GM18505 (cell line): Measurements from ENCODE around the gene CCSER1.
"Not testable (repeated sequence)": the region's sequence is repeated elsewhere in the genome, so short reads cannot be mapped to it uniquely, and the experiment has no call there.

Experiments
- ATAC-seq: cut with Tn5 transposase; IDR thresholded peaks from one replicate; pipeline ENCODE4 v1.9.1; 2021; ENCODE audit not compliant: unreplicated experiment
- POLR2A ChIP-seq: IDR thresholded peaks from 4 replicates; pipeline ENCODE4 v1.6.1; 2011; ENCODE audit warnings: borderline replicate concordance; ENCODE audit not compliant: insufficient read depth, insufficient read length; ENCODE audit errors: extremely low read depth

Gene CCSER1

DNA sequence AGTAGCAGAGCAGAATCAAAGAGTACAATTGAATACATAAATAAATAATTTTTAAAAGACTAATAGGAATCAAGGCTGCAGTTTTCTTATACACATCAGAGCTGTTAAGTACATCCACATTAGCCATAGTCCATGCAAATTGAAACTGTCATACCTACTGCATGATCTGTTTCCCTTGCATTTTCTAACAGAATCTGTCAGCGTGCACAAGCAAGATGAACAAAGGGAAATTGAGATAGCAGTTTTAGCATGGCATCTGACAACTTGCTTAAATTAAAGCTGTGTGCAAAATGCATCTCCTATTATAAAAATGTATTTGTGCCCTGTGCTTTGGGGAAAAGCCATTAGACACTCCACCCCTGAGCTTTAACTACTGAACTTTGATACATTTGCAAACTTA, 1473.1 kb downstream of the CCSER1 start:
- ATAC-seq, result no peak
- no peak for TF ChIP-seq POLR2A

DNA sequence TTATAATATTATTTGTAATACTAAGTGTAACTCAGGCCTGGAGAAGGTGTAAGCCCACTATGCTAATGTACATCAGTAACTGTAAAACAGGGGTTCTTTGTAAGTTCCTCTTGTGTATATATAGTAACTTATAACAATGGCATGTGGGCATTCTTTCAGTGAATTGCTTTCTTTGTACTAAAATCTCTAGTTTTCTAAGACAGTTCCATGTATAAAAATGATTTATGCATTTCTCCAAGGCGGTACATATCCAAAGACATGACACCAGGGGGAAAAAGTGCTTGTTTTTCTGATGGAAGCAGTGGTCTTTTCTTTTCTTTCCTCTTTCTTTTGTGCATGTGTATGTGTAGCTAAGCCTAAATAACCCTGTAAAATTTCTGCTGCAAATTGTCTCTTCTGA, 1474.2 kb downstream of the CCSER1 start:
- TF ChIP-seq POLR2A, result no peak
- ATAC-seq, result no peak

DNA sequence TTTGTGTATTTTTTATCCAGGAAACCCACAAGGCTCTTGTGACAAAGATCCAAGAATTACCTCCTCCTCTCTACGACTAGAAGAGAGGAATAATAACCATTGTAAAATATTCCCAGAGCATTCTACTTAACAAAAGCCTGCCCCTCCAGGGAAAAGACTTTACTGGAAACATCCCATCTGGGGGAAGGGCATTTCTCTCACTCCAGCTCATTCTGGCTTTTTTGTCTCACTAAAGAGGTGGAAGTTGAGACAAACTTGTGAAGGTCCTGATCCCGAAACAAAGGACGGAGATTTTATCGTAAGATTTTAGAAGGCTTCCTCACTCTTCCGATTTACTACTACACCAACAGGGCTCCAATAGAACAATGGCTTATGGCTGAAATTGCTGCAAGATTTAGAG, 1484.6 kb downstream of the CCSER1 start:
- no peak for ATAC-seq
- no peak for TF ChIP-seq POLR2A

DNA sequence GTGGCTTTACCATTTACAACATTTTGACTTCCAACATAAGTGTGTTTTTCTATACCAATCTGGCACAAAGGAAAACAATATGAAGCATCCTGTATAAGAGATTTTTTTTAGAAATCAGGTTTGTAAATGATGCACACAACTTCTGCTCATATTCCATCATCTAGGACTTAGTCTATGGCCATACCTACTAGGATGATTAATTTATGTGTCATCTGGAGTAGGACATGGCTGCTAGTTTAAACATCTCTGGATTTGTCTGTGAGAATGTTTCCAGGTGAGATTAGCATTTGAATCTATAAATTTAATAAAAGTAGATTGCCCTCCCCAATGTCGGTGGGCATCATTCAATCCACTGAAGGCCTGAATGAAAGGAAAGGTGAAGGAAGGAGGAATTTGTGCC, 1493.8 kb downstream of the CCSER1 start:
- no peak for TF ChIP-seq POLR2A
- no peak for ATAC-seq

DNA sequence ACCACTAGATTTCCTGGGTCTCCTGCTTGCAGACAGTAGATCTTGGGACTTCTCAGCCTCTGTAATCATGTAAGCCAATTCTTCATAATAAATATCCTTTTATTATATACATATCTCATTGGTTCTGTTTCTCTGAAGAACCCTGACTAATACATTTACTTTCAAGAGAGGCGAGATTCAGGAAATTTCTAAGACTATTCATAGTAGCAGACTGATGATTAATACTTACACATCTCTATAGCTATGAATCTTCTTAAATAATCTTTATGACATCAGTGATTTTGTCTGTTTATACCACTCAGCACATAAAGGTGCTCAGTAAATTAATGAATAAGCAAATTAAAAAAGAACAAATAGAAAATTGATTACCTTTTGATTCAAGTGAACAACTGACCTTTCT, 1494.3 kb downstream of the CCSER1 start:
- TF ChIP-seq POLR2A, result no peak
- no peak for ATAC-seq

DNA sequence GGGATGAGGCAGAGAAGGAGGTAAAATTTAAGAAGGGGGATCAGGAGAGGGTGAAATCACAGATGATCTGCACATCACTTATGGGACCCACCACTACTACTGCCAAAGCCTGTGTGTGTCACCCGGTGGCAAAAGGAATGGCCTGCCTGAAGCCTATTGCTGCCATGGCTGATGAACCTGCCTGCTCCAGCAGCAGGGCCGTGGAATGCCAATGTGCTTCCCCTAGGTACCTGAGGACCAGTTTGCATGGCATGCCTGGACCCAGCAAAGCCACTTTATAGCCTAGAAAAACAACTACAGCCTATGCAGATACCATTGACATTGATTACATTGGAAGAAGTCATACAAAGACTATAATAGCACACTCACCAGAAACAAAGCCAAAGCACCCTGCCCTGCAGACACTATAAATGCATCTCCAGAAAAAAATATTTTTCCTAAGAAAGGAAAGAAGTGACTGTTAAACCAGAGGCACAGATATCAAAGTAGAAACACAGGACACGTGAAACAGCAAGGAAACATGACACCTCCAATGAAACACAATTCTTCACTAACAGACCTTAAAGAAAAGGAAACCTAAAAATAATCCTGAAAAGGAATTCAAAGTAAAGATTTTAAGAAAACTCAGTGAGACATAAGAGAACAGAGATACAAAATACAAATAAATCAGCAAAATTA, 1495.9 kb downstream of the CCSER1 start:
- TF ChIP-seq POLR2A, result no peak
- ATAC-seq, result no peak

DNA sequence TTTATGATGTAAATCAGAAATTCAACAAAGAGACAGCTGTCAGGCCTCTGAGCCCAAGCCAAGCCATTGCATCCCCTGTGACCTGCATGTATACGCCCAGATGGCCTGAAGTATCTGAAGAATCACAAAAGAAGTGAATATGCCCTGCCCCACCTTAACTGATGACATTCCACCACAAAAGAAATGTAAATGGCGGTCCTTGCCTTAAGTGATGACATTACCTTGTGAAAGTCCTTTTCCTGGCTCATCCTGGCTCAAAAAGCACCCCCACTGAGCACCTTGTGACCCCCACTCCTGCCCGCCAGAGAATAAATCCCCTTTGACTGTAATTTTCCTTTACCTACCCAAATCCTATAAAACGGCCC, 1496.4 kb downstream of the CCSER1 start:
- ATAC-seq, result not testable (repeated sequence)

DNA sequence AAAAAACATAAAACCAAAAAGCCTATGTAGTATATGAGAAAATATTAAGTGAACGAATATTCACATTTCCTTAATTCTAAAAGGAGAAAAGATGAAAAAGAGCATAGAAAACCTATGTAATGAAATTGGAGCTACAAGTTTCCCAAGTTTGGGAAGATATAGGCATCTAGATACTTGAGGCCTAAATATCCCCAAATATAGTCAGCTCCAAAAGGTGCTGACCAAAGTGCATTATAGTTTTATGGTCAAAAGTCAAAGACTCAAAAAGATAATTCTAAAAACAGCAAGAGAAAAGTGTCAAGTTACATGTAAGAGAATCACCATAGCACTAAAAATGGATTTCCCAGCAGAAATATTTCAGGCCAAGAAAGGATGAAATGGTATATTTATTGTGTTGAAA, 1502.9 kb downstream of the CCSER1 start:
- ATAC-seq, result no peak
- TF ChIP-seq POLR2A, result no peak

DNA sequence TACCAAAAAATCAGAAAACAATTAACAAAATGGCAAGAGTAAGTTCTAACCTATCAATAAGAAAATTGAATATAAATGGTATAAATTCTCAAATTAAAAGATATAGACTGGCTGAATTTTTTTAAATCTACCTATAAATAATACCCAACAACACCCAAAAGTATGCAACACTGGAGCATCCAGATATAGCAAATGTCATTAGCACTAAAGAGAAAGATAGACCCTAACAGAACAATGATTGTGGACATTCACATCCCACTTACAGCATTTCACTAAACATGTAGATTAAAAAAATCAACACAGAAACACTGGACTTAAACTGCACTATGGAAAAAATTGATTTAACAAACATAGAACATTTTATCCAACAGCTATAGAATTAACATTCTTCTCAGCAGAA, 1503.6 kb downstream of the CCSER1 start:
- no peak for TF ChIP-seq POLR2A
- no peak for ATAC-seq

DNA sequence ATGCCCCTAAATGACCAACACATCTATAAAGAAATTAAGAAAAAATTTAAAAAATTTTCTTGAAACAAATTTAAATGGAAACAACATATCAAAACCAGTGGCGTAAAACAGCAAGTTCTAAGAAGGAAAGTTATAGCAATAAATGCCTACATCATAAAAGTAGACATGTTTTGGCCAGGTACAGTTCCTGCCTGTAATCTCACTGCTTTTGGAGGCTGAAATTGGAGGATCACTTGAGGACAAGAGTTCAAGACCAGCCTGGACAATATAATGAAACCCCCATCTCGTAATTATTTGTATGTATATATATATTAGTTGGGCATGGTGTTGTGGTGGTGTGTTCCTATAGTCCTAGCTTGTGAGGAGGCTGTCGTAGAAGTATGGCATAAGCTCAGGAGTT, 1504.1 kb downstream of the CCSER1 start:
- ATAC-seq, result no peak
- TF ChIP-seq POLR2A, result no peak

DNA sequence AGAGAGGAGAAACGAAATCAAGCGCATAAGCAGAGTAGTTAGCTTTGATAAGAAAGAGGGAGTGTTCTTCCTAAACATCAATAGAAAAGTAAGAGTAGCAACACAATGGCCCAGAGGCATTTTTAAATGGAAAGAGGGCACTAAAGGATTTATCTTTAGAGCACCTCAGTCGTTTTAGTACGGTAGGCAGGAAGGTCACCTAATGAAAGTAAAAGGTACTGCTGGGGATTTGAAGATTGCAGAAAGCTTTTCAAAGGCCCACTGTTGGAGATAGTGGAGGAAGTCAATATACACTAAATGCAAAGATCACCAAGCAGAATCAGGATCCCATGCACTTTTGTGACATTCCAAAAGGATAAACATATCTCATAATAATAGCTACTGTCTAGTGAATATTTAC, 1508.9 kb downstream of the CCSER1 start:
- no peak for TF ChIP-seq POLR2A
- ATAC-seq, result no peak
